Activated T-cell treated with anti-CD3 and anti-CD28 coated beads for 24 hours (primary cell): Measurements from ENCODE around the gene FAM76B.

ENCODE experiments used
- DNase-seq: peaks from one replicate; pipeline ENCODE4 v3.0.0-alpha.2; 2020; ENCODE audit warnings: low read depth

The FAM76B gene

GRCh38 chr11:95729462-95729861 lies 60.1 kb downstream of the FAM76B start:
- DNase-seq: no peak

GRCh38 chr11:95728790-95729189 lies 60.8 kb downstream of the FAM76B start:
- no peak for DNase-seq

GRCh38 chr11:95728094-95728493 lies 61.5 kb downstream of the FAM76B start:
- no peak for DNase-seq

- no peak for DNase-seq
These were observed 62.0 kb downstream of the FAM76B start for GRCh38 chr11:95727620-95728019.

GRCh38 chr11:95727111-95727510 lies 62.5 kb downstream of the FAM76B start:
- DNase-seq: no peak

DNA sequence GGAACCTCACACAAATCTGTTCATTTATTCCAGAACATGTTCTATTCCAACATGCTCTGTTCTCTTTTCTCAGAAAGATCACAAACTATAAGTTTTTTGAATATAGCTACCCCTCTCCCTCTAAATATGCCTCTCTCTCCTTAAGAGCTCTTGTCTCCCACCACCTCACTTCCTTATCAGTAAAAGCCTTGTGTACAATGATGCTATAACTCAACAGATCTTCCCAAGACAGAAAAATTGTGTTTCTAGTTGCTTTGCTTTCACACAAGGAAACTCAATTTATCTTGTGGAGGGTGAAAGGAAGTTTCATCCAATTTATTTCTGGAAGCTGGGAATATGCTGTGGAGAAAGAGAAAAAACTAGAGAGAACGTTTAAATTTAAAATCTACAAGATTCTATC lies 64.4 kb downstream of the FAM76B start:
- DNase-seq: no peak

DNA sequence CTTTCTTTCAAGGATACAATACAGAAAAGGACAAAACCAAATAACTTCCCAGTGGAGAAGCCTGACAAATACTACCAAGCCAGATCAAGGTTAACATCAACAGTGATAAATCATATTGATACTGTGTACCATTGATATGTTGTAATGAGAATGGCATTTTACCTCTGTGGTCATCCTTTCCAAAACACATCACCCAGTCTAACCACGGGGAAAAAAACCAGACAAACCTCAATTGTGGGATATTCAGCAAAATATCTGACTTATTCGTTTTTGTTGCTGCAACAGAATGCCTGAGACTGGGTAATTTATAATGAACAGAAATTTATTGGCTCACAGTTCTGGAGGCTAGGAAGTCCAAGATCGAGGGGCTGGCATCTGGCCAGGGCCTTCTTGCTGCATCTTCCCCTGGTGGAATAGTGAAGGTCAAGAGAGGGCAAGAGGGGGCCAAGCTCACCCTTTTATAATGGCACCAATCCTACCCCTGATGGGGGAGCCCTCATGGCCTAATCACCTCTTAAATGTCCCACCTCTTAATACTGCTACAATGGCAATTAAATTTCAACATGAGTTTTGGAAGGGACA lies 66.1 kb downstream of the FAM76B start:
- DNase-seq: no peak

GRCh38 chr11:95720195-95720594 lies 69.4 kb downstream of the FAM76B start:
- DNase-seq: no peak
